HG03354 (cell line): ENCODE results near the gene CCNO.

Experiments used
- ATAC-seq: cut with Tn5 transposase; IDR thresholded peaks from one replicate; pipeline ENCODE4 v1.9.1; 2021; ENCODE audit warnings: mild to moderate bottlenecking; ENCODE audit not compliant: unreplicated experiment, poor library complexity, severe bottlenecking

The CCNO gene

DNA sequence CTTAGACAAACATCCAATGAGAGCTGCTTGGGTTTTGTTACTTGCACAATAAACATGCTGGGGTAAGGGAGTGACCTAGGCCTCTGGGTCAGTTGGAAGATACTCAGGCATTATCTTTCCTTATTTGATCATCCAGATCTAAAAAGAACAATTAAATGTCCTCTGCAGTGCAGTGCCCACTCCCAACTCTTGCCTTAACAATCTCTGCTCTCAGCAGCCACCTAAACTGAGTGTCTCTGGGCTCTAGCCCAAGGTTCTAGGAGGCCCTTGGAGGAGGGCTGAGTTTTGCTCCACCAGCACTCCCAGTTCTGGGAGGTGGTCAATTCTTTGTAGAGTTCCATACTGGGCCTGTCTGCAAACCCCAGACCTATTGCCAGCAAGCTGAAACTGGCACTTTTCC is 8.1 kb downstream of the CCNO start:
- ATAC-seq: no peak

DNA sequence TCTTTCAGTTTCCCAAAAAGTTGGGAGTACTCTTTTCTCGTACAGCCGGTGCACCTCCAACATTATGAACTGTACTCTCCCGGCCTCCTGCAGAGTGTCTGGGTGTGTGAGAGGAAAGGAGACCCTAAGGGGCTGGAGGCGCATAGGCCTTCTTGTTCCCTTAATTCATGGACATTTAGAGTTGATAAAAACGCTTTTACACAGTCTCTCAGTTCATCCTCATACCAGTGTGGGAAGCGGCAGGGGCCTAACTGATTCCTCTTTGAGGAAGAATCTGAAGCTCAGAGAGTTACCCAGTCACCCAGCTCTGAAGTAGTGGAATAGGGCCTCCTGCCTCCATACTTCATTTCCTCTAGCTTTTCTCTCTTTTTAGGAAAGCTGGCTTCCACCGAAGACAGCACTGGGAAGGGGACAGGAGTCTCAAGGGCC is 9.6 kb downstream of the CCNO start:
- no peak for ATAC-seq

GRCh38 chr5:55222985-55223811 is 10.2 kb downstream of the CCNO start:
- no peak for ATAC-seq

DNA sequence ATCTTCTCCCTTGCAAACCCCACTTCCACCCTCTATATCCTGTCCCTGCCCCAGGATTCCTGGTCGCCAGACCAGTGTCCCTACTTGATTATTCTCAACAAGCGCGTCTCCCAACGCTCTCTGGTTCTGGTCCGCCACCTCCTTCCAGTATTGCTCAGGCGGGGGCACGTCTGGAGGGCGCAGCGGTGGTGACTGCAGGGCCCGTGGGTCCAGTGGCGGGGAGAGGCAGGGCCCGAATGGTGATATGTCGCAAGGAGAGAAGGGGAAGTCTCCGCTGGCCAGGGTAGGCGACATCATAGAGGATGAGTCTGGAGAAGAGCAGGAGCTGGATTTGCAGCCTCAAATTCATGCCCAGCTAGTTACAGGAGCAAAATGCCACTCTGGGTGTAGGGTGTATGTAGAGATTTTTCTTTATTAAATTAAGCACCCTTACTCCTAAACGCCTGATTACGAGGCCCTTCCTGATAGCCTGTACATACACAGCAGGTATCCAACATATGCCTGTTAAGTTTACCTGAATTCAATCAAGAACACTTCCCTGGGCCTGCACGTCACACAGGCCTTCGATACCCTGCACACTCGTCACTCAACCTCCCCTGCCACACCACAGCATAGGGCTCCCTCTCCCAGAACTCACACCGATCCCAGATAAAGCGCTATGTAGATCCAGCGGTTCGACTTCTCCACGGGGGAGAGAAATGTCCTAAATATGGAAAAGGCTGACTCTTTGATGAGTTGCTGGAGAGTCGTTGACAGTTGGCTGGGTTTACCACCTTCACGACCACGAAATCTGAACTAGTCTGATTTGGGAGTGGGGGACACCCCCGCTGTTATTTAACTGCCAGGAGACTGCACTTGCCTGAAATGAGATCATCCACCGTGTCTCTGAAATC is 11.1 kb downstream of the CCNO start:
- ATAC-seq: no peak

GRCh38 chr5:55220433-55221185 is 12.8 kb downstream of the CCNO start:
- no peak for ATAC-seq

GRCh38 chr5:55219770-55220169 is 13.6 kb downstream of the CCNO start:
- ATAC-seq: no peak

GRCh38 chr5:55218967-55219366 is 14.4 kb downstream of the CCNO start:
- ATAC-seq: no peak

DNA sequence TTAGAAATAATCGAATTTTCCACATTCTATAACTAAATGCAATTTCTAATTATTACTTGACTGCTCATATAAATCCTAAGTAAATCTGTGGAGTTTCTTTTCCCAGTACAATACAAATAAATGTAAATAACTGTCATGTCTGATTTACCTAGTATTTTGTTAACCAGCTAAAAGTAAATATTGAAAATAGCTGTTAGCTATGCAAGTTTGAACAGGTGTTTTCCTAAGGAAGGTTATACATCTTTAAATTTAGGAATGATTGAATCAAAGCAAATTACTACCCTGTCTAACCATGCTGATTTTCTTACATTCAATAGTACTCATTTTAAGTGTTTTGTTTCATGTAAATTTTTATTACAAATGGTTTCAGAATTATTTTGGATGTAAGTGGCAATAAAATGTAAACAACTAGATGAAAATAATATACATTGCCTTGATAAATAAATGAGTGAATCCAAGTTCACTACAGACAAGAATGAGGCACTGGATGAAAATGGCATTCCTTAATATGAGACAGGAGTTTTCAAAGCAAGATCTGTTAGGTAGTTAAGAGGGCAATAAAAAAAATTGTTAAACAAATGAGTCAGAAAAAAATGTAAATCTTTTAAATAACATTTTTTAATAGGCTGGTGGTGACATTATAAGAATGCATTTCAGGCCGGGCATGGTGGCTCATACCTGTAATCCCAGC is 22.1 kb downstream of the CCNO start:
- no peak for ATAC-seq

- no peak for ATAC-seq
Observed at GRCh38 chr5:55205001-55205400, 28.4 kb downstream of the CCNO start.

DNA sequence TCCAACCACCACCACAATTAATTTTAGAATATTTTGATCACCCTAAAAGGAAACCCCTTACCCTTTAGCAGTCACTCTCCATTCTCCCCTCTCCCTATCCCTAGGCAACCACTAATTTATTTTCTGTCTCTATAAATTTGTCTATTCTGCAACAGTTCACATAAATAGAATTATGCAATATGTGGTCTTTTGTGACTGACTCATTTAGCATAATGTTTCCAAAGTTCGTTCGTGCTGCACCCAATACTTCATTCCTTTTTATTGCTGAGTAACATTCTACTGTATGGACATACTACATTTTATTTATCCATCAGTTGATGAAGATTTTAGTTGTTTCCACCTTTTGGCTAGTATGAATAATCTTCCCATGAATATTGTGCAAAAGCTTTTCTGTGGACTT is 42.2 kb downstream of the CCNO start:
- no peak for ATAC-seq

- ATAC-seq: no peak
Observed at GRCh38 chr5:55188656-55189540, 44.5 kb downstream of the CCNO start.

DNA sequence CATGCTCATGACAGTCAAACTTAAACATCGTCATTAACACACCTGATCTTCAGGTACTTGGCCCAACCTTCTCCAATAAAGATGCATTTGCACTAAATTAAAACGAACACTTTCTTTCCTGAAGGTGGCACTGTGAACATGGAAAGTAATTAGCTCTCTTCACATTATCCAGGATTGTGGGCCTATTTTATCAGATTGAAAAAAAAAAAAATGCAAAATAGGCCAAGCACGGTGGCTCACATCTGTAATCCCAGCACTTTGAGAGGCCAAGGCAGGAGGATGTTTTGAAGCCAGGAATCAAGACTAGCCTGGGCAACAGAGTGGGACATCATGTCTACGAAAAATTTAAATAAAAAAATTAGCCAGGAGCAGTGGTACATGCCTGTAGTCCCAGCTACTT is 46.0 kb downstream of the CCNO start:
- ATAC-seq: no peak
